Mammary epithelial cell (primary cell): ENCODE data around the gene C3orf70.

Experiments used
- EZH2 ChIP-seq: IDR thresholded peaks from 2 replicates; pipeline ENCODE4 v1.6.1; 2012; ENCODE audit warnings: low read length, inconsistent platforms, borderline replicate concordance
- TF ChIP-seq, protein P1 (sequence below), 2 donors: IDR thresholded peaks in 1 of 2; conservative IDR thresholded peaks in 1 of 2; 2 replicates each; pipeline ENCODE4 v1.5.1; 2011 to 2012; ENCODE audit warnings: inconsistent platforms in 2 of 2, low read length in 2 of 2, mild to moderate bottlenecking in 2 of 2, control low read depth in 1 of 2, low read depth in 1 of 2; ENCODE audit not compliant: insufficient read depth in 1 of 2; ENCODE audit errors: extremely low read depth in 1 of 2

DNA sequence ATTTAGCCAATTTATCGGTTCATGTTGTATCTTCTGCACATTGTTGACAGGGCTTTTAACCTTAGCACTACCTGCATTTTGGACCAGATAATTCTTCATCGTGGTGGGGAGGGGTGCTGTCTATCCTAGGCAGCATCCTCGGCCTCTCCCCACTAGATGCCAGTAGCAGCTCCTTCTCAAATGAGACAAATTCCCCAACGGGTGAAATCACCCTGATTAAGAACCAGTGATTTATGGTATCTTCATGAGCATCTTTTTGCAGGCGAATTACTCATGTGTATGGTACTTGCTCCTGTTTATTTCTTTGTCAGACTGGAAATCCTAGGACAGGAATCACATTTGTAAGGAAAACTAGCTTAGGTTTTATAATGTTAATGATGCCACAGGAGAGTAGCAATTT, 68.0 kb downstream of the C3orf70 start:
- TF ChIP-seq, protein P1, sequence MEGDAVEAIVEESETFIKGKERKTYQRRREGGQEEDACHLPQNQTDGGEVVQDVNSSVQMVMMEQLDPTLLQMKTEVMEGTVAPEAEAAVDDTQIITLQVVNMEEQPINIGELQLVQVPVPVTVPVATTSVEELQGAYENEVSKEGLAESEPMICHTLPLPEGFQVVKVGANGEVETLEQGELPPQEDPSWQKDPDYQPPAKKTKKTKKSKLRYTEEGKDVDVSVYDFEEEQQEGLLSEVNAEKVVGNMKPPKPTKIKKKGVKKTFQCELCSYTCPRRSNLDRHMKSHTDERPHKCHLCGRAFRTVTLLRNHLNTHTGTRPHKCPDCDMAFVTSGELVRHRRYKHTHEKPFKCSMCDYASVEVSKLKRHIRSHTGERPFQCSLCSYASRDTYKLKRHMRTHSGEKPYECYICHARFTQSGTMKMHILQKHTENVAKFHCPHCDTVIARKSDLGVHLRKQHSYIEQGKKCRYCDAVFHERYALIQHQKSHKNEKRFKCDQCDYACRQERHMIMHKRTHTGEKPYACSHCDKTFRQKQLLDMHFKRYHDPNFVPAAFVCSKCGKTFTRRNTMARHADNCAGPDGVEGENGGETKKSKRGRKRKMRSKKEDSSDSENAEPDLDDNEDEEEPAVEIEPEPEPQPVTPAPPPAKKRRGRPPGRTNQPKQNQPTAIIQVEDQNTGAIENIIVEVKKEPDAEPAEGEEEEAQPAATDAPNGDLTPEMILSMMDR (conservative IDR thresholded peaks at IDR 0.05 in 1 of 2, IDR thresholded peaks at IDR 0.05 in 1 of 2; ENCODE audit: extremely low read depth in 1 of 2, insufficient read depth in 1 of 2, low read depth in 1 of 2, low read length in 2 of 2) = no peak
- no peak for TF ChIP-seq EZH2
